VCaP (cell line): ENCODE data around the gene MICOS13.

ENCODE experiments used
- H3K27ac ChIP-seq: fragments of 450-650 bp; 2 replicates; pipeline ENCODE4 v1.5.1; 2017
- CTCF ChIP-seq: fragments of 450-650 bp; conservative IDR thresholded peaks from 2 replicates; pipeline ENCODE4 v1.5.1; 2017; ENCODE audit warnings: mild to moderate bottlenecking, moderate library complexity

The MICOS13 gene

GRCh38 chr19:5664515-5664914 is 15.8 kb downstream of the MICOS13 start:
- TF ChIP-seq CTCF = no peak

GRCh38 chr19:5663904-5664303 is 16.4 kb downstream of the MICOS13 start:
- no peak for TF ChIP-seq CTCF
- no peak overlapping the region for H3K27ac ChIP-seq

More at GRCh38 chr19:5664515-5664914, 15.8 kb downstream of the MICOS13 start:
- no peak overlapping the region for H3K27ac ChIP-seq

GRCh38 chr19:5661483-5661882 is 18.8 kb downstream of the MICOS13 start:
- no peak overlapping the region for H3K27ac ChIP-seq
- TF ChIP-seq CTCF = no peak

GRCh38 chr19:5655412-5655811 is 24.9 kb downstream of the MICOS13 start:
- no peak for TF ChIP-seq CTCF
- H3K27ac ChIP-seq = no peak overlapping the region

- no peak overlapping the region for H3K27ac ChIP-seq
- no peak for TF ChIP-seq CTCF
Measured at GRCh38 chr19:5654931-5655330, 25.4 kb downstream of the MICOS13 start.

GRCh38 chr19:5652261-5652660 is 28.1 kb downstream of the MICOS13 start:
- H3K27ac ChIP-seq = no peak overlapping the region
- no peak for TF ChIP-seq CTCF

- no peak for TF ChIP-seq CTCF
- no peak overlapping the region for H3K27ac ChIP-seq
Measured at GRCh38 chr19:5651361-5651760, 29.0 kb downstream of the MICOS13 start.

GRCh38 chr19:5648464-5648863 is 31.9 kb downstream of the MICOS13 start:
- TF ChIP-seq CTCF = no peak

More at GRCh38 chr19:5648464-5648863, 31.9 kb downstream of the MICOS13 start:
- no peak overlapping the region for H3K27ac ChIP-seq
